ENCODE data around the gene PARK7.

GRCh38 chr1:7980984-7981383, 19.5 kb downstream of the PARK7 start:
- no peak for TF ChIP-seq POLR2AphosphoS5 (IDR thresholded peaks at IDR 0.05; ENCODE audit: low read depth)
- TF ChIP-seq, protein P1, sequence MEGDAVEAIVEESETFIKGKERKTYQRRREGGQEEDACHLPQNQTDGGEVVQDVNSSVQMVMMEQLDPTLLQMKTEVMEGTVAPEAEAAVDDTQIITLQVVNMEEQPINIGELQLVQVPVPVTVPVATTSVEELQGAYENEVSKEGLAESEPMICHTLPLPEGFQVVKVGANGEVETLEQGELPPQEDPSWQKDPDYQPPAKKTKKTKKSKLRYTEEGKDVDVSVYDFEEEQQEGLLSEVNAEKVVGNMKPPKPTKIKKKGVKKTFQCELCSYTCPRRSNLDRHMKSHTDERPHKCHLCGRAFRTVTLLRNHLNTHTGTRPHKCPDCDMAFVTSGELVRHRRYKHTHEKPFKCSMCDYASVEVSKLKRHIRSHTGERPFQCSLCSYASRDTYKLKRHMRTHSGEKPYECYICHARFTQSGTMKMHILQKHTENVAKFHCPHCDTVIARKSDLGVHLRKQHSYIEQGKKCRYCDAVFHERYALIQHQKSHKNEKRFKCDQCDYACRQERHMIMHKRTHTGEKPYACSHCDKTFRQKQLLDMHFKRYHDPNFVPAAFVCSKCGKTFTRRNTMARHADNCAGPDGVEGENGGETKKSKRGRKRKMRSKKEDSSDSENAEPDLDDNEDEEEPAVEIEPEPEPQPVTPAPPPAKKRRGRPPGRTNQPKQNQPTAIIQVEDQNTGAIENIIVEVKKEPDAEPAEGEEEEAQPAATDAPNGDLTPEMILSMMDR (conservative IDR thresholded peaks at IDR 0.05; ENCODE audit: low read depth in 2 of 2): no peak
- no peak for TF ChIP-seq CREB1 (CRISPR knock-in tag; IDR thresholded peaks at IDR 0.05; ENCODE audit: low read depth)
- TF ChIP-seq REST (IDR thresholded peaks at IDR 0.05; ENCODE audit: unreplicated experiment): no peak
- no peak for TF ChIP-seq EZH2 (IDR thresholded peaks at IDR 0.05; ENCODE audit: low read depth, unreplicated experiment)

Data from GM23338 (cell line).